ENCODE results near the gene TRANK1.
"Not testable (repeated sequence)": the region's sequence is repeated elsewhere in the genome, so short reads cannot be mapped to it uniquely, and the experiment has no call there.

TRANK1 gene

GRCh38 chr3:36906504-36907149, 38.2 kb downstream of the TRANK1 start:
- peaks cover 11% of the 10 kb centered on the region for H3K36me3 ChIP-seq (ENCODE audit: control insufficient read depth, insufficient read depth, low read length)
- peak overlapping the region; percentile 89 for H3K27ac ChIP-seq (ENCODE audit: insufficient read depth, low read length, poor library complexity, severe bottlenecking)
- DNase-seq, result no peak
- no peaks in the 10 kb centered on the region for H3K9me3 ChIP-seq (ENCODE audit: control insufficient read depth, low read length)
- peaks cover 47% of the 10 kb centered on the region for H3K4me1 ChIP-seq (ENCODE audit: control insufficient read depth, insufficient read depth, low read length, poor library complexity, severe bottlenecking)
- H3K27me3 ChIP-seq (replicated peaks; ENCODE audit: control insufficient read depth, insufficient read depth, low read length, poor library complexity, severe bottlenecking), result no peaks in the 10 kb centered on the region
- peak overlapping the region; percentile 30 for H3K4me3 ChIP-seq (ENCODE audit: insufficient read depth, low read depth, low read length, poor library complexity, severe bottlenecking)

- H3K4me3 ChIP-seq (ENCODE audit: insufficient read depth, low read depth, low read length, poor library complexity, severe bottlenecking), result peak overlapping the region; percentile 2
- no peak for DNase-seq
- no peaks in the 10 kb centered on the region for H3K27me3 ChIP-seq (replicated peaks; ENCODE audit: control insufficient read depth, insufficient read depth, low read length, poor library complexity, severe bottlenecking)
- H3K9me3 ChIP-seq (ENCODE audit: control insufficient read depth, low read length), result no peaks in the 10 kb centered on the region
- peaks cover 52% of the 10 kb centered on the region for H3K4me1 ChIP-seq (ENCODE audit: control insufficient read depth, insufficient read depth, low read length, poor library complexity, severe bottlenecking)
- H3K27ac ChIP-seq (ENCODE audit: insufficient read depth, low read length, poor library complexity, severe bottlenecking), result peak overlapping the region; percentile 89
- H3K36me3 ChIP-seq (ENCODE audit: control insufficient read depth, insufficient read depth, low read length), result peaks cover 13% of the 10 kb centered on the region
Measured at GRCh38 chr3:36905545-36905944, 39.3 kb downstream of the TRANK1 start.

GRCh38 chr3:36904641-36905040, 40.2 kb downstream of the TRANK1 start:
- Histone ChIP-seq H3K4me3 (ENCODE audit: insufficient read depth, low read depth, low read length, poor library complexity, severe bottlenecking) (no peak overlapping the region), H3K4me1 (ENCODE audit: control insufficient read depth, insufficient read depth, low read length, poor library complexity, severe bottlenecking) (peaks cover 52% of the 10 kb centered on the region), H3K27ac (ENCODE audit: insufficient read depth, low read length, poor library complexity, severe bottlenecking) (no peak overlapping the region), H3K36me3 (ENCODE audit: control insufficient read depth, insufficient read depth, low read length) (peaks cover 13% of the 10 kb centered on the region), H3K9me3 (ENCODE audit: control insufficient read depth, low read length) (no peaks in the 10 kb centered on the region), H3K27me3 (replicated peaks; ENCODE audit: control insufficient read depth, insufficient read depth, low read length, poor library complexity, severe bottlenecking) (no peaks in the 10 kb centered on the region)
- no peak for DNase-seq

- H3K9me3 ChIP-seq (ENCODE audit: control insufficient read depth, low read length); H3K4me3 ChIP-seq (ENCODE audit: insufficient read depth, low read depth, low read length, poor library complexity, severe bottlenecking); DNase-seq; H3K27me3 ChIP-seq (replicated peaks; ENCODE audit: control insufficient read depth, insufficient read depth, low read length, poor library complexity, severe bottlenecking): not testable (repeated sequence)
- Histone ChIP-seq H3K27ac (ENCODE audit: insufficient read depth, low read length, poor library complexity, severe bottlenecking) (peak overlapping the region; percentile 1), H3K36me3 (ENCODE audit: control insufficient read depth, insufficient read depth, low read length) (peaks cover 15% of the 10 kb centered on the region), H3K4me1 (ENCODE audit: control insufficient read depth, insufficient read depth, low read length, poor library complexity, severe bottlenecking) (peaks cover 48% of the 10 kb centered on the region)
Measured at GRCh38 chr3:36904065-36904464, 40.8 kb downstream of the TRANK1 start.

GRCh38 chr3:36903119-36903882, 41.6 kb downstream of the TRANK1 start:
- peak in 1 of 3 donors; percentile 9 for DNase-seq
- H3K36me3 ChIP-seq (ENCODE audit: control insufficient read depth, insufficient read depth, low read length), result peaks cover 22% of the 10 kb centered on the region
- no peaks in the 10 kb centered on the region for H3K9me3 ChIP-seq (ENCODE audit: control insufficient read depth, low read length)
- H3K27me3 ChIP-seq (replicated peaks; ENCODE audit: control insufficient read depth, insufficient read depth, low read length, poor library complexity, severe bottlenecking), result no peaks in the 10 kb centered on the region
- H3K4me3 ChIP-seq (ENCODE audit: insufficient read depth, low read depth, low read length, poor library complexity, severe bottlenecking), result no peak overlapping the region
- H3K4me1 ChIP-seq (ENCODE audit: control insufficient read depth, insufficient read depth, low read length, poor library complexity, severe bottlenecking), result peaks cover 42% of the 10 kb centered on the region
- peak overlapping the region; percentile 49 for H3K27ac ChIP-seq (ENCODE audit: insufficient read depth, low read length, poor library complexity, severe bottlenecking)

GRCh38 chr3:36901588-36901987, 43.3 kb downstream of the TRANK1 start:
- H3K36me3 ChIP-seq (ENCODE audit: control insufficient read depth, insufficient read depth, low read length), result peaks cover 37% of the 10 kb centered on the region

GRCh38 chr3:36900474-36901443, 44.1 kb downstream of the TRANK1 start:
- Histone ChIP-seq H3K9me3 (ENCODE audit: control insufficient read depth, low read length) (no peaks in the 10 kb centered on the region), H3K27me3 (replicated peaks; ENCODE audit: control insufficient read depth, insufficient read depth, low read length, poor library complexity, severe bottlenecking) (no peaks in the 10 kb centered on the region), H3K36me3 (ENCODE audit: control insufficient read depth, insufficient read depth, low read length) (peaks cover 41% of the 10 kb centered on the region), H3K4me3 (ENCODE audit: insufficient read depth, low read depth, low read length, poor library complexity, severe bottlenecking) (no peak overlapping the region), H3K27ac (ENCODE audit: insufficient read depth, low read length, poor library complexity, severe bottlenecking) (peak overlapping the region; percentile 57), H3K4me1 (ENCODE audit: control insufficient read depth, insufficient read depth, low read length, poor library complexity, severe bottlenecking) (peaks cover 35% of the 10 kb centered on the region)
- DNase-seq, result no peak

More at GRCh38 chr3:36901588-36901987, 43.3 kb downstream of the TRANK1 start:
- Histone ChIP-seq H3K9me3 (ENCODE audit: control insufficient read depth, low read length) (no peaks in the 10 kb centered on the region), H3K4me1 (ENCODE audit: control insufficient read depth, insufficient read depth, low read length, poor library complexity, severe bottlenecking) (peaks cover 40% of the 10 kb centered on the region), H3K4me3 (ENCODE audit: insufficient read depth, low read depth, low read length, poor library complexity, severe bottlenecking) (no peak overlapping the region), H3K27ac (ENCODE audit: insufficient read depth, low read length, poor library complexity, severe bottlenecking) (peak overlapping the region; percentile 57), H3K27me3 (replicated peaks; ENCODE audit: control insufficient read depth, insufficient read depth, low read length, poor library complexity, severe bottlenecking) (no peaks in the 10 kb centered on the region)
- no peak for DNase-seq

- H3K4me1 ChIP-seq (ENCODE audit: control insufficient read depth, insufficient read depth, low read length, poor library complexity, severe bottlenecking), result peaks cover 10% of the 10 kb centered on the region
- H3K9me3 ChIP-seq (ENCODE audit: control insufficient read depth, low read length), result no peaks in the 10 kb centered on the region
- DNase-seq, result no peak
- peaks cover 50% of the 10 kb centered on the region for H3K36me3 ChIP-seq (ENCODE audit: control insufficient read depth, insufficient read depth, low read length)
- no peak overlapping the region for H3K4me3 ChIP-seq (ENCODE audit: insufficient read depth, low read depth, low read length, poor library complexity, severe bottlenecking)
- H3K27me3 ChIP-seq (replicated peaks; ENCODE audit: control insufficient read depth, insufficient read depth, low read length, poor library complexity, severe bottlenecking), result no peaks in the 10 kb centered on the region
- H3K27ac ChIP-seq (ENCODE audit: insufficient read depth, low read length, poor library complexity, severe bottlenecking), result peak overlapping the region; percentile 46
Measured at GRCh38 chr3:36895496-36896409, 49.1 kb downstream of the TRANK1 start.

GRCh38 chr3:36894914-36895313, 49.9 kb downstream of the TRANK1 start:
- Histone ChIP-seq H3K36me3 (ENCODE audit: control insufficient read depth, insufficient read depth, low read length) (peaks cover 58% of the 10 kb centered on the region), H3K27me3 (replicated peaks; ENCODE audit: control insufficient read depth, insufficient read depth, low read length, poor library complexity, severe bottlenecking) (no peaks in the 10 kb centered on the region), H3K27ac (ENCODE audit: insufficient read depth, low read length, poor library complexity, severe bottlenecking) (peak overlapping the region; percentile 25), H3K9me3 (ENCODE audit: control insufficient read depth, low read length) (no peaks in the 10 kb centered on the region), H3K4me1 (ENCODE audit: control insufficient read depth, insufficient read depth, low read length, poor library complexity, severe bottlenecking) (peaks cover 10% of the 10 kb centered on the region), H3K4me3 (ENCODE audit: insufficient read depth, low read depth, low read length, poor library complexity, severe bottlenecking) (no peak overlapping the region)
- DNase-seq, result no peak

Data from effector memory CD4-positive, alpha-beta T cell (primary cell).